Hematopoietic multipotent progenitor cell treated with erythropoietin and hydrocortisone succinate and interleukin-3 and kit ligand, for 17 days (in vitro differentiated cells): Measurements from ENCODE around the gene PDXP.
"Not testable (repeated sequence)": the region's sequence is repeated elsewhere in the genome, so short reads cannot be mapped to it uniquely, and the experiment has no call there.

ENCODE experiments used
- DNase-seq: peaks from one replicate; pipeline ENCODE4 v3.0.0-alpha.2; 2015; ENCODE audit warnings: low spot score

Gene PDXP

GRCh38 chr22:37647928-37648327, 10.6 kb upstream of the PDXP start:
- DNase-seq: peak; percentile 64

GRCh38 chr22:37650463-37651136, 7.9 kb upstream of the PDXP start:
- no peak for DNase-seq

- no peak for DNase-seq
Observed at GRCh38 chr22:37654563-37655251, 3.8 kb upstream of the PDXP start.

GRCh38 chr22:37655252-37655563, 3.3 kb upstream of the PDXP start:
- DNase-seq: no peak

DNA sequence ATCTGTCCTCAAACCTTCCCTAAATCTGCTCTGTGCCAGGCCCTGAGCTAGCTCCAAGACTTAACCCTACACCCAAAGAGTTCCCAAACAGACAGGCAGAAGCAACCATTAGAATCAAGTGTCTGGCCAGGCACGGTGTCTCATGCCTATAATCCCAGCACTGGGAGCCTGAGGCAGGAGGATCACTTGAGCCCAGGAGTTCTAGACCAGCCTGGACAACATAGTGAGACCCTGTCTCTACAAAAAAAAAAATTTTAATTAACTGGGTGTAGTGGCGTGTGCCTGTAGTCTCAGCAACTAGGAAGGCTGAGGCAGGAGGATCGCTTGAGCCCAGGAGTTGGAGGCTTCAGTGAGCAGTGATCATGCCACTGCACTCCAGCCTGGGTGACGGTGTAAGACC, 1.9 kb upstream of the PDXP start:
- not testable (repeated sequence) for DNase-seq

DNA sequence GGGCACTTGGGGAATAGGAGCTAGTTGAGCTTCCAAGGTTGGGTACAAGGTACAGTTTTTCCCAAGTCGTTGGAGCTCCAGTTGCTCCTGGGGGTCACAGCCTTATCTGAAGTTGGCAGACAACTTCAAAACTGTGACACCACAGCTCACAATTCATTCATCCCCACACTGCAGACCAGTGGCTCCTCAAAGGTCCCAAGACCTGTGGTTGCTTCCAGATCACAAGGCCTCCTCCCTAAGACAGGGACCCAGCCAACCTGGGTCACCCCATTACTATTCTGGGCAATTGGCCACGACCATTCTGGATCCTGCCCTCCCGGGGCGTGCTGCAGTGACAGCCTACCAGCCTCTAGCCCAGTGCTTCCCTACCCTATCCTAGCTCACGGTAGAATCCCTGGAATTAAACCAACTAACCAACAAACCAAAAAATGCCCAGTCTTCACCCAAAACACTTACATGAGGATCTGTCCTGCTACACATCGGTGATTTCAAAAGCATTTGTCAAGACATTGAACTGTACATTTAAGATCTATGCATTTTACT, 862 bp upstream of the PDXP start:
- DNase-seq: no peak

DNA sequence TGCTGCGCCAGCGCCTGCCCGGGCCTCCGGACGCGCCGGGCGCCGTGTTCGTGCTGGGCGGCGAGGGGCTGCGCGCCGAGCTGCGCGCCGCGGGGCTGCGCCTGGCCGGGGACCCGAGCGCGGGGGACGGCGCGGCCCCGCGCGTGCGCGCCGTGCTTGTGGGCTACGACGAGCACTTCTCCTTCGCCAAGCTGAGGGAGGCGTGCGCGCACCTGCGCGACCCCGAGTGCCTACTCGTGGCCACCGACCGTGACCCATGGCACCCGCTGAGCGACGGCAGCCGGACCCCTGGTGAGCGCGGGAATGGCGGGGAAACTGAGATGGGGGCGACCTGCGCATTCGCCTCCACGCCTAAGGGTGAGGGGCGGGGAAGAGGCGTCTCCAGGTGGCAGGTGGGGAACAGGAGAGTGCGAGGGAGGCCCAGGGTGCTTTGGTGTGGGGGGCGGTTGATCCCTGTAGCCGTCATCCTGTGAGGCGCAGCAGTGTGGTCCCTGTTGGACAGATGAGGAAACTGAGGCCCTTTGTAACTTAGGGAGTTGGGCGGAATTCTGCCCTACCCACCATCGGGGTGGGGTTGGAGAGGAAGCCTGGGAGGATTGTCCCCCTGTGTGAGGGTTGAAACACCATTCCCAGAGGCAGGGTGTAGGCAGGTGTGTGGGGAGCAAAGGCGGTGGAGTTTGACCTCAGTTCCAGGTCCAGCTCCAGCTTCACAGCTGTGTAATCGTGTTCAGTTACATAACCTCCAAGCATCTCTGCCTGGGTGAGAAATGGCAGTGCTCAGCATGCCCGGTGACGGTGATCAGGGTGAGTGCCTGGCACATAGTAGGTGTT, 758 bp downstream of the PDXP start:
- no peak for DNase-seq

GRCh38 chr22:37659897-37660708, 1.6 kb downstream of the PDXP start:
- DNase-seq: peak; percentile 28

DNA sequence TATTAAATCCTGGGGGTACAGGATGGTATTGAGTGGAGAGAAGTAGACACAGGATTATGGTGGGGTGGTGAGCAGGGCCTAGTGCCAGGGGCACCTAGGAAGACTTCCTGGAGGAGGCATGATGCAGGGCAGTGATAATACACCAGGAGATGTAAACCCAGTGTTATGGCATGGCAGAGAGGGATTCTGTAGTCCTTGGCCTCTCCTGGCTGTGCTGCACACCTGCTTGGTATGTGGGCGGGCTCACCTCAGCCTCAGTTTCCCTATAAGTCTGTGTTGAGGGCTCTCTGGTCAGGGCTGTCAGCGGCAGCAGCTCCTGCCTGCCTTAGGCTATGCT, 2.2 kb downstream of the PDXP start:
- DNase-seq: no peak

GRCh38 chr22:37661160-37661924, 2.8 kb downstream of the PDXP start:
- DNase-seq: no peak

- DNase-seq: no peak
Observed at GRCh38 chr22:37662039-37662438, 3.5 kb downstream of the PDXP start.

DNA sequence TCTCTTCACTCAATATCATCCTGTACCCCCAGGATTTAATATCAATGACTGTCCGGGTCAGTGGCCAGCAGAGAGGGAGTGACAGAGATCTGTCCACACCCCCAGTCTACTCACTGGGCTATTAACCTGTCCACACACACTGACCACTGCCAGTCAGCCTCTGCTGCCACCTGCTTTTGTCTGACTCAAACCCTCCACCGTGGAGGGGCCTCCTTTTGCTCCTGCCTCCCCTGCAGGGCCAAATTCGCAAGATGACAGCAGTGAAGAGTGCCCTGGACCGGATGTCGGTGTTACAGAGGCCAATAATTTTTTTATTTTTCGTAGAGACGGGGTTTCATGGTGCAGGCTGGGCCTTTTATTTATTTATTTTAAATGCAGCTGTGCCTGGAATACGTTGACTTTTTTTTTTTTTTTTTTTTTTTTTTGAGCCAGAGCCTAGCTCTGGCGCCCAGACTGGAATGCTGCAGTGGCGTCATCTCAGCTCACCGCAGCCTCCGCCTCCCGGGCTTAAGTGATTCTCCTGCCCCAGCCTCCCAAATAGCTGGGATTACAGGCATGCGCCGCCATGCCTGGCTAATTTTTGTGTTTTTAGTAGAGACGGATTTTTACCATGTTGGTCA, 5.1 kb downstream of the PDXP start:
- DNase-seq: no peak

DNA sequence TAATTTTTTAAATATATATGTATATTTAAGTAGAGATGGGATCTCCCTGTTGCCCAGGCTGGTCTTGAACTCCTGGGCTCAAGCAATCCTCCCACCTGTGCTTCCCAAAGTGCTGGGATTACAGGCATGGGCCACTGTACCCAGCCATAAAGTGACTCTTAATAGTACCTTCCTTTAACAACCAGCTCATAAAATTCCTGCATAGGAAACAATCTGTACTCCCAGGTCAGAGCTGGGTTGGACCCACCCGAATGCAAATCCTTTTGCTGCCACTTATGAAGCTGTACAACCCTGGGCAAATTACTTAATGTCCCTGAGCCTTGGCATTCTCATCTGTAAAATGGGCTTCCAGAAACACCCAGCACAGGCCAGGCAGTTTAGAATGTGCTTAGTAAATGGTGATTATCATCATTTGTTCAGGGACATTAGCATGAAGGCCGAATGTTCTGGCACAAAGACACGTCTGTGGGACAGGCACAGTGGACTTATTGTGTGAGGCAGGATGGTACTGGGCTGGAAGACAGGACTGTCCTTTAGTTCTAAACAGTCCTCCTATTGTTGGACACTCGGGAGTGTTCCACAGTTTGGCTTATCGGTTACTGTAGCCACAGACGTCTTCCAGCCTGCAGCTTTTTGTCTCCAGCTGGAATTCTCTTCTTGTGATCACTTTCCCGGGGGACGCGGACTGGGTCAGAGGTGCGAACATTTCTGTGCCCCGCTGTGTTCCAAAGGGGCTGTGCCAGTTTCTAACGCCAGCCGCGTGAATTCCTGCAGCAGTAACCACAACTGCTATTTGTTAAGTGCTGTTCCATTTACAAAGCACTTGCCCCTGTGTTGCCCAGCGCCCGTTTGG, 6.0 kb downstream of the PDXP start:
- DNase-seq: no peak

GRCh38 chr22:37665487-37665886, 7.0 kb downstream of the PDXP start:
- DNase-seq: no peak

DNA sequence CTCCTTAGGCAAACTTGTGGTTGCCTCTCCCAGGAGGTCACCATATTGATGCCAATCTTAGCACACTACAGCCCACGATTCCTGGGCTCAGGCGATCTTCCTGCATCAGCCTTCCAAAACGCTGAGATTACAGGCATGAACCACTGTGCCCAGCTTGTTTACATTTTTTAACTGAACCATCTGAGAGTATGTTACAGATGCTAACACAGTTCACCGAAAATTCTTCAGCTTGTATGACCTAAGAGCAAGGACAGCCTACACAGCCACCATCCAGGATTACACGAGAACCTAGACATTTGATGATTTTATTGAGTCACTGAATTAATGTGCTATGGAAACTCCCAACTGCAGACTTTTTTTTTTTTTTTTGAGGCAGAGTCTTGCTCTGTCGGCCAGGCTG, 11.1 kb downstream of the PDXP start:
- no peak for DNase-seq

DNA sequence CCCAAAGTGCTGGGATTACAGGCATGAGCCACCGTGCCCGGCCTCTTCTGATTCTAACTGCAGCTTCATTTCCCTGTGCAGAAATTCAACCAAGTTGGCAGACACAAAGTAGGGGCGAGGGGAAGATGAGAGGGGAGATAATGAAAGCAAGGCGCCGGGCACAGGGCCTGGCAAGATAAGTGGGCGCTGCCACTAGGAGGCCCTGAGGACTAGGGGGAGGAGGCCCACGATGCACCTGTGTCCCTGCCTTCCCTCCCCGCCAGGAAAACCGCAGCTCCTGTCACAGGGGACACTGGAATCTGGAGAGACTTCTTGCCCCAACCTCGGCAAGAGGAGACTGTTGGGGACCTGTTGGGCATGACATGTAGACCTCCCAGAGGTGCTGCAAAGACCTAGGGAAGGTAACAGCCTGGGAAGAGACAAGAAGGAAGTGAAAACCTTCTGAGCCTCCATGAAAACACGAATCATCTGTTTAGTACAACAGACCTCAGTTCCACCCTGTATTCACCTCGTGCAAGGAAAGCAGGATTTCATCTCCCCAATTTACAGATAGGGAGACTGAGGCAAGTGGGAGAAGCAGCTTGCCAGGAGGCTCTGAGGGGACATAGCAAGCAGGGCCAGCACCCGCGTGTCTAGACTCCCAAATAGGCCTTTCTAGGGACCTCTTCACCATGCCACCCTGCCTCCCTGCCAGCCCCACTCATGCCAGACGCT, 13.8 kb downstream of the PDXP start:
- DNase-seq: no peak

GRCh38 chr22:37672920-37673455, 14.5 kb downstream of the PDXP start:
- no peak for DNase-seq

- DNase-seq: no peak
Observed at GRCh38 chr22:37674248-37674647, 15.7 kb downstream of the PDXP start.
